Measurements from ENCODE around the gene C1orf159.

GRCh38 chr1:1067860-1068516 lies 47.9 kb downstream of the C1orf159 start:
- no peak for TF ChIP-seq CTCF (IDR thresholded peaks at IDR 0.05)
- no peak for TF ChIP-seq POLR2A (IDR thresholded peaks at IDR 0.05)
